Measurements from ENCODE around the gene SPNS3. TPM values are rescaled to one million over a fixed set of nuclear protein-coding genes. Genes with fewer than 3 reads are reported as not detected.
A peak's percentile ranks its signal among the peaks of the same experiment; 100 is the strongest.

SPNS3 gene
- total RNA-seq, 4 donors from 2014 or later, result 0.16 to 0.56 TPM; not detected in 2

DNA sequence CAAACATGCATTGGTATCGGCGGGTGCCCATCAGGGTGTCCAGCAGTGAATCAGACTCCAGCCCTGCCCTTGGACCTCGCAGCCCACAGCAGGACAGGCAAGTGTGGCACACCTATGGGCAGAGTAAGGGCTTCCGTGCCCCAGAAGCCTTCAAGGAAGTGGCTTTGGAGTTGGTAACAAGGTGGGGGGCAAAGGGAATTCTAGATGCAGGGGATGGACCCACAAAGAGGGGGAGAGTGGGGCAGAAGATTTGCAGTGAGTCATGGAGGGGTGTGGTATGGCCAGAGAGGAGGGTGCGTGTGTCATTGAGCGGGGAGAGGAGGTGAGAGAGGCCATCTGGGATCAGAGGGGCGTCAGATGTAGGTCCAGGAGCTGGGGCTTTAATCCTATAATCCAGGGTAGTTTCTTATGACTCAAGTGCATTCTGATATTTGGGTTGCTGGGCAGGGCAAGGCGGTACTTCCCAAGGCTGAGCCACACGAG, 56.4 kb downstream of the SPNS3 start:
- WGBS, 2 donors, result 75 to 81% methylated on average over 9 of the region's 9 CpGs
- no peak for DNase-seq (ENCODE audit: low spot score in 2 of 2)
- TF ChIP-seq, protein P1, sequence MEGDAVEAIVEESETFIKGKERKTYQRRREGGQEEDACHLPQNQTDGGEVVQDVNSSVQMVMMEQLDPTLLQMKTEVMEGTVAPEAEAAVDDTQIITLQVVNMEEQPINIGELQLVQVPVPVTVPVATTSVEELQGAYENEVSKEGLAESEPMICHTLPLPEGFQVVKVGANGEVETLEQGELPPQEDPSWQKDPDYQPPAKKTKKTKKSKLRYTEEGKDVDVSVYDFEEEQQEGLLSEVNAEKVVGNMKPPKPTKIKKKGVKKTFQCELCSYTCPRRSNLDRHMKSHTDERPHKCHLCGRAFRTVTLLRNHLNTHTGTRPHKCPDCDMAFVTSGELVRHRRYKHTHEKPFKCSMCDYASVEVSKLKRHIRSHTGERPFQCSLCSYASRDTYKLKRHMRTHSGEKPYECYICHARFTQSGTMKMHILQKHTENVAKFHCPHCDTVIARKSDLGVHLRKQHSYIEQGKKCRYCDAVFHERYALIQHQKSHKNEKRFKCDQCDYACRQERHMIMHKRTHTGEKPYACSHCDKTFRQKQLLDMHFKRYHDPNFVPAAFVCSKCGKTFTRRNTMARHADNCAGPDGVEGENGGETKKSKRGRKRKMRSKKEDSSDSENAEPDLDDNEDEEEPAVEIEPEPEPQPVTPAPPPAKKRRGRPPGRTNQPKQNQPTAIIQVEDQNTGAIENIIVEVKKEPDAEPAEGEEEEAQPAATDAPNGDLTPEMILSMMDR (IDR thresholded peaks at IDR 0.05), result no peak
- TF ChIP-seq POLR2A (IDR thresholded peaks at IDR 0.05), result no peak

DNA sequence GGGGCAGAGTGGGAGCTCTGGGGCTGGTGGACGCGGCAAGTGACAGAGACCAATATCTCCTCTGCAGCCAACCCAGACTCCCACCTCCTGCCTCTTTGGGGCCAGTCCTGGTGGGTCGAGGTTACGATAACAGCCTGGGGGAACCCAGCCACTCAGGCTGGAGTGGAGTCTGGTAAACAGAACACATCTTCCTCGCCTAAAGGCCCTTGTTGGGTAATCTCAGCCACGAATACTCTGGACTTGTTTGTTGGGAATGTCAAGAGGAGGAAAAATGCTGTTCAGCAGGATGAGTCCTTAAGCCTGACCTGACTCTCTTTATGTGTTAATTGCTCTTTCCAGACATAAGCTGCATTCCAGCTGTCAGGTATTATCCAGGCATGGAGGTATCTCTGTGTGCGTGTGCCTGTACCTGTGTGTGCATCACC, 56.9 kb downstream of the SPNS3 start:
- no peak overlapping the region for H3K4me3 ChIP-seq (ENCODE audit: low read depth, poor library complexity, severe bottlenecking)
- TF ChIP-seq, protein P1 (IDR thresholded peaks at IDR 0.05), result no peak
- TF ChIP-seq POLR2A (IDR thresholded peaks at IDR 0.05), result no peak
- intact Hi-C loops (cut with DNase I; ENCODE audit: low total_unique reads), result no loop called here
- WGBS, 2 donors, result 69 to 76% methylated on average over 7 of the region's 7 CpGs
- DNase-seq (ENCODE audit: low spot score in 2 of 2), result no peak

More for the DNA sequence above, 56.4 kb downstream of the SPNS3 start:
- no peak overlapping the region for H3K4me3 ChIP-seq (ENCODE audit: low read depth, poor library complexity, severe bottlenecking)
- intact Hi-C loops (cut with DNase I; ENCODE audit: low total_unique reads), result no loop called here

DNA sequence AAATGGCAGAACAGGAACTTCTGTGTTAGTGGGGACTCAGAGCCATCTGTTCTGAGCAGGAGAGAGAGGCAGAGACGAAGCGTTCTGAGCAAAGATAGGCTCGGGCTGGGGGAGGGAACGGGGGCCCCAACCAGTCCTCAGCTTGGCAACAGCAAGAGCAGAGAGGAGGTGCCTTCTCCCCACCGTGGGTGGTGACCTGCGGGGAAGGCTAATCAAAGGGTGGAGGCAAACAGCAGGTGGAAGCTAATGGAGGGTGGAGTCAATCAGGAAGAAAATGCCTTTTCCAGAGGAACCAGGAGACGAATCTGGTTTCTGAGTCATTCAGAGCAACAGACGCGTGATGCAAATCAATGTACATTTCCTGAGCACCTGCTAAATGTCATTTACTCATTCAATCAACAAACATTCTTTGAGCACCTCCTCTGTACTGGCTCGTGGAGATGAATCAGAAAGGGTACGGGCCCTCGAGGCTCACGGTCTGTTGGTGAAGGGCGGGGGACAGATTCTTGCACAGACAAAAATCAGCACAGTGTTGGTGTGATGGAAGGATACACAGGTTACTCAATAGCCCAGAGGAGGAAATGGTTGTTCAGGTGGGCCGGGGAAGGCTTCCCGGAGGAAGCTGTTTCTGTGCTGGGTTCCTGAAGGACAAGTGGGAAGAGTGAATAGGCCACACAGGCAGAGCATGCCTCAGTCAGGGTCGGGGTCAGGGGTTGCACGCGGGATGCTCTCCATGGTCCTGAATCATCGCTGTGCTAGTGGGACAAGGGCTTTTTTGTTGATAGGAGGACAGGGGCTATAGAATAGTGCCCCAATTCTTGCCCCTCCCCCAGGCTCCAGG, 59.2 kb downstream of the SPNS3 start:
- intact Hi-C loops (cut with DNase I; ENCODE audit: low total_unique reads), result no loop called here
- no peak for TF ChIP-seq POLR2A (IDR thresholded peaks at IDR 0.05)
- TF ChIP-seq, protein P1 (IDR thresholded peaks at IDR 0.05), result no peak
- no peak overlapping the region for H3K4me3 ChIP-seq (ENCODE audit: low read depth, poor library complexity, severe bottlenecking)
- DNase-seq (ENCODE audit: low spot score in 2 of 2), result no peak
- WGBS, 2 donors, result 30 to 34% methylated on average over 20 of the region's 20 CpGs

DNA sequence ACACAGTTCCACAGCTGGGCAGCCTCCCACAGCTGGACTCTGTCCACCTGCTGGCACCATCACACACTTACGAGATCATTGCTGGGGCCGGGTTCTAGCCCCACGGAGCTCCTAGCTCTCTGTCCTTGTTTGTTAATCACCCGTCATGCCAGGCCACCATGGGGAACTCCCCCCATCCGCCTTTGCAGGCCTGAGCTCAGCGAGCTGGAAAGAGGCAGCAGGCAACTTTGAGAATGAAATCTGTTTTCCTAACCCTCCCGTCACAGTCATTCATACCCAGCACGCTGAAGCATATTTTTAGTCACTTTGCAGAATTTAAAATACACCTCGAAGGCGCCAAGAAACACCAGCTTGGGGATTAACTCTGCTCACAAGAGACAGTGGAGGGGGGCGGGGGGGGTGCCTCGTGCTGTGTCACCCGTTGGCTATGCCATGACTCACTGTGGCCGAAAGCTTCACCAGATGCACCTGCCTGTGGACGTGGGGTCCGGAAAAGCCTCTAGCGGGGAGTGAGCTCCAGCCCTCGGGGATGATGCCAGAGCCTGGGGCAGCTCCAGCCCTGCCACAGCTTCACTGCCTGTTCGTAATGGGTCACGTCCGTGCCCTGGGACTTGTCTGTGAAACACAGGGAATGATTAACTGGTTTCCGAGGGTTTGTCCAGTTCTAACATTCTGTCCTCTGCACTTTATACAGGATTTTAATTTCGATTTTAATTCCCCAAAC, 63.5 kb downstream of the SPNS3 start:
- H3K4me3 ChIP-seq (ENCODE audit: low read depth, poor library complexity, severe bottlenecking), result no peak overlapping the region
- WGBS, 2 donors, result 47 to 49% methylated on average over 23 of the region's 23 CpGs
- DNase-seq (ENCODE audit: low spot score in 2 of 2), result no peak
- TF ChIP-seq POLR2A (IDR thresholded peaks at IDR 0.05), result no peak
- TF ChIP-seq, protein P1 (IDR thresholded peaks at IDR 0.05), result no peak
- intact Hi-C loops (cut with DNase I; ENCODE audit: low total_unique reads), result no loop called here

DNA sequence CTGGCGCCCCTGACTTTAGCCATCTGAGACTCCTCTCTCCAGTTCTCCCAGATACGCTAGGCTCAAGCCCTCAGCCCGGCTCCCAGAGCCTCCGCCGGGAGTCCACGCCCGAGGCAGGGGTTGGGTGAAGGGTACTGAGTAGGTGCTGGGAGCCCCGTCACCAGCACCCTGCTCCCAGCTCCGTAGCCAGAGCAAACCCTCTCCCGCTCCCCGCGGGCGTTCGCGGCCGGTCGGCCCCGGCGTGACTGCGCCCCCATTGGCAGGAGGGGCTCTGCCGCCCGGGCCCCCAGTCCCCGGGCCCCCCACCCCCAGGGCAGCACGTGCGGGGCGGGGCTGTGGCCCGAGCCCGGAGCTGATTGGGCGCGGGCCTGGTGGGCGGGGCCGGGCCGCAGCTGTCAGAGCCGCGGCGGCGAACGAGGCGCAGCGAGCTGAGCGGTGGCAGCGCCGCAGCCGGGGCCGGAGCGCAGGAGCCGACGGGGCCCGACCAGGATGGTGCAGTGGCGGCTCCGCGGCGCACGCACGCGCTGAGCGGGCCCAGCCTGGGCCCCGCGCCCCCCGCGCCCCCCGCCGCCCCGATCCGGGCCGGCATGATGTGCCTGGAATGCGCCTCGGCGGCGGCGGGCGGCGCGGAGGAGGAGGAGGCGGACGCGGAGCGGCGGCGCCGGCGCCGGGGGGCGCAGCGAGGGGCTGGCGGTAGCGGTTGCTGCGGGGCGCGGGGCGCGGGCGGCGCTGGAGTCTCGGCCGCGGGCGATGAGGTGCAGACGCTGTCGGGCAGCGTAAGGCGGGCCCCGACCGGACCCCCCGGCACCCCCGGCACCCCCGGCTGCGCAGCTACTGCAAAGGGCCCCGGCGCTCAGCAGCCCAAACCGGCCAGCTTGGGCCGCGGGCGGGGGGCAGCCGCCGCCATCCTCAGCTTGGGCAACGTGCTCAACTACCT, 65.0 kb downstream of the SPNS3 start, which contains the start of gene SPNS2:
SPNS2 (plus strand) TSS at position 421 of the 937 bp plus-strand sequence; CDS start at position 588, 167 bp downstream.
- DNase-seq (ENCODE audit: low spot score in 2 of 2), result no peak
- peak within 1 kb of the TSS; percentile 2 for H3K4me3 ChIP-seq (ENCODE audit: low read depth, poor library complexity, severe bottlenecking)
- no peak for TF ChIP-seq POLR2A (IDR thresholded peaks at IDR 0.05)
- TF ChIP-seq, protein P1 (IDR thresholded peaks at IDR 0.05), result no peak
- 0% methylated on average over 4 to 11 of the region's 117 CpGs for WGBS, 2 donors
- intact Hi-C loops (cut with DNase I; ENCODE audit: low total_unique reads), result no loop called here

Data from lower leg skin (tissue), 4 donors.